ENCODE measurements around the gene DTNA.

GRCh38 chr18:34801774-34802173 lies 91.7 kb downstream of the DTNA start:
- TF ChIP-seq REST (IDR thresholded peaks at IDR 0.05; ENCODE audit: low read depth) (no peak), EP300 (IDR thresholded peaks at IDR 0.05; ENCODE audit: borderline replicate concordance) (no peak), TAF1 (IDR thresholded peaks at IDR 0.05; ENCODE audit: low read depth) (no peak)
